ENCODE data around the gene KIF1B.

Gene KIF1B, protein sequence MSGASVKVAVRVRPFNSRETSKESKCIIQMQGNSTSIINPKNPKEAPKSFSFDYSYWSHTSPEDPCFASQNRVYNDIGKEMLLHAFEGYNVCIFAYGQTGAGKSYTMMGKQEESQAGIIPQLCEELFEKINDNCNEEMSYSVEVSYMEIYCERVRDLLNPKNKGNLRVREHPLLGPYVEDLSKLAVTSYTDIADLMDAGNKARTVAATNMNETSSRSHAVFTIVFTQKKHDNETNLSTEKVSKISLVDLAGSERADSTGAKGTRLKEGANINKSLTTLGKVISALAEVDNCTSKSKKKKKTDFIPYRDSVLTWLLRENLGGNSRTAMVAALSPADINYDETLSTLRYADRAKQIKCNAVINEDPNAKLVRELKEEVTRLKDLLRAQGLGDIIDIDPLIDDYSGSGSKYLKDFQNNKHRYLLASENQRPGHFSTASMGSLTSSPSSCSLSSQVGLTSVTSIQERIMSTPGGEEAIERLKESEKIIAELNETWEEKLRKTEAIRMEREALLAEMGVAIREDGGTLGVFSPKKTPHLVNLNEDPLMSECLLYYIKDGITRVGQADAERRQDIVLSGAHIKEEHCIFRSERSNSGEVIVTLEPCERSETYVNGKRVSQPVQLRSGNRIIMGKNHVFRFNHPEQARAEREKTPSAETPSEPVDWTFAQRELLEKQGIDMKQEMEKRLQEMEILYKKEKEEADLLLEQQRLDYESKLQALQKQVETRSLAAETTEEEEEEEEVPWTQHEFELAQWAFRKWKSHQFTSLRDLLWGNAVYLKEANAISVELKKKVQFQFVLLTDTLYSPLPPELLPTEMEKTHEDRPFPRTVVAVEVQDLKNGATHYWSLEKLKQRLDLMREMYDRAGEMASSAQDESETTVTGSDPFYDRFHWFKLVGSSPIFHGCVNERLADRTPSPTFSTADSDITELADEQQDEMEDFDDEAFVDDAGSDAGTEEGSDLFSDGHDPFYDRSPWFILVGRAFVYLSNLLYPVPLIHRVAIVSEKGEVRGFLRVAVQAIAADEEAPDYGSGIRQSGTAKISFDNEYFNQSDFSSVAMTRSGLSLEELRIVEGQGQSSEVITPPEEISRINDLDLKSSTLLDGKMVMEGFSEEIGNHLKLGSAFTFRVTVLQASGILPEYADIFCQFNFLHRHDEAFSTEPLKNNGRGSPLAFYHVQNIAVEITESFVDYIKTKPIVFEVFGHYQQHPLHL (N-terminal part only)

GRCh38 chr1:10209905-10210810 is at the start of gene KIF1B:
KIF1B (plus strand) TSS chr1:10210570; CDS start chr1:10232329, 21,759 bp downstream.
- peak within 1 kb of the TSS; percentile 84 for H3K27ac ChIP-seq
- peak; percentile 84 for DNase-seq (ENCODE audit: low read depth, low spot score)

DNA sequence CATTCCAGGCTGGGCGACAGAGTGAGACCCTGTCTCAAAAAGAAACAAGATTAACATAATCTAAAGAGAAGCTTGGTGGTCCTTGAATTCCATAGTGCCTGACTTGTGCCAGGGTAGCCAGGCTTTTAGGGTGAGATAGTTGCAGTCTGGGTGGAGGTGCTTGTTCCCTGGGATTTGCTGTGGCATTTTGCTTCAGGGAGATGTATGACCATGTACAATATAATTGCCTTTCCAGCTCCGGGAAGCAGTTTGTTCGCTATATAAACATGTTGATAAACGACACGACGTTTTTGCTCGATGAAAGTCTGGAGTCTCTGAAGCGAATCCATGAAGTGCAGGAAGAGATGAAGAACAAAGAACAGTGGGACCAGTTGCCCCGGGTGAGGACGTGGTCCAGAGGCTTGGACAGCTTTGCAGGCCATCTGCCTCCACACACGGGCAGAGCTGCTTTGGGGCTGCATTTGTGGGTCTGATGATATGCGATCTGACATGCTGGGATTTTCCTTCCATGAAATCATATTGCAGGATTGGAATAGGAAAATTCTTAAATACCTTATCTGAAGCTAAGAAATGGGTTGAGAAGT is 49.4 kb upstream of the KIF1B start:
- no peak overlapping the region for H3K27ac ChIP-seq
- DNase-seq (ENCODE audit: low read depth, low spot score), result no peak

GRCh38 chr1:10161541-10162290 is 48.7 kb upstream of the KIF1B start:
- no peak overlapping the region for H3K27ac ChIP-seq
- DNase-seq (ENCODE audit: low read depth, low spot score), result no peak

- no peak for DNase-seq (ENCODE audit: low read depth, low spot score)
- no peak overlapping the region for H3K27ac ChIP-seq
Observed at GRCh38 chr1:10168912-10169514, 41.4 kb upstream of the KIF1B start.

DNA sequence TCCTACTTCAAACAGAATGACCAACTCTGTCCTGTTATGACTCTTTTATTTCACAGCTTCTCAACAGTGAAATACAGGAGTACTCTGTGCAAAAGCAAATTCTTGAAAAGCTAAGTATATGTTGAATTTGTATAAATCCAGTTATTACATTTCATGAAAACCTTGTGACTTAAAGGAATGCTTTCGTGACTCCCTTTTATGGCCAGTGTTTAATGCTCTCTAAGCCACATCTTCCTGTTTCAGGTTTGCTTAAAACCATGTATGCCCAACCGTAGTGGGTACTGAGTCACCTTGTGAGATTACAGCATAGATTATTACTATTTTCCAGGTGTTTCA is 40.2 kb upstream of the KIF1B start:
- peak overlapping the region; percentile 47 for H3K27ac ChIP-seq
- peak; percentile 44 for DNase-seq (ENCODE audit: low read depth, low spot score)

GRCh38 chr1:10171105-10171767 is 39.1 kb upstream of the KIF1B start:
- DNase-seq (ENCODE audit: low read depth, low spot score), result no peak
- H3K27ac ChIP-seq, result peak overlapping the region; percentile 47

DNA sequence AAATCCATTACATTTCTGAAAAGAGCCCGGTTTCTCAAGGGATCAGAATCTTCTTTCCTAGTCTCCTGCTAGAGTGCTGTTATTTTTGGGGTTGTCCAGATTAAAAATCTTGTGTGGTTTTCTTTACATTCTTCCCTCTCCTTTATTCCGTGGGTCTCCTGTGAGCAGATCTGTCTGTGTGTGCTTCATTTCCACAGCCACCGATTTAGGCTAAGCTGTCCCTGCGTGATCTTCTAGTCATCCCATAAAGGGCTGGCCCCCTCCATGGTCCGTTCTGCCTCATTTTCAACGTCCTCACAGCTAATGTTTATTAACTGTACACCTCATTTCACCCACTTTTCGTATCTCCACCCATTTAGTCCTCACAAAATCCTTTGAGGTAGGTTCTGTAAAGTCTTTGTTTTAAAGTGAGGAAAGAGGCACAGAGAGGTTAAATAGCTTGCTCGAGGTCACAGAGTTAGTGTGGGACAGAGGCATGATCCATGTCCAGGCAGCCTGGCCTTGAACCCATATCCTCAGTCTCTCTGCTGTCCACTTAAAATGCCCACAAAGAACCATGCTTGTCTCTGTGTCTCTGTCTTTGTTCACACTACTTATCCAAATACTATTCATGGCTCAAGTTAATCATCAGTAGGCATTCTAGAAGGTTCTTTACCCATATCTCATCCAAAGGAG is 38.2 kb upstream of the KIF1B start:
- DNase-seq (ENCODE audit: low read depth, low spot score), result no peak
- H3K27ac ChIP-seq, result no peak overlapping the region

DNA sequence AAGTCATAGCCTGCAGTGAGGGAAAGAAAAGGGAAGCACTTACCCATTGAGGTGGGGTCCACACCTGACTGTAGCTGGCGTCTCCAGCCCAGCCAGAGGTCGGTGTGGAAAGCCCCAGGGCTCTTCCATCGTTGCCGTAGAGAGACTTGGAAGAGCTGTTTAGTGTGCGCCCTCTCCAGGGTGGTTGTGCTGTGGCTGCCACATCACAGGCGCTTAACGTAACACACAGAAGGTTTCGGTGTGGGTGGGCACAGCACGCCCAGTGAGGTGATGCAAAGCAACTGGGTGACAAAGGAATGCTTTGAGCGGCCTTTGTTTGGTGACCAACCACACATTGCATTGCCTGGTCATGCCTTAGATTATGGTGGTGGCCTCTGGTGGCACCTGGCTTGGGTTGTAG is 36.8 kb upstream of the KIF1B start:
- H3K27ac ChIP-seq, result no peak overlapping the region
- DNase-seq (ENCODE audit: low read depth, low spot score), result no peak

GRCh38 chr1:10177876-10178275 is 32.5 kb upstream of the KIF1B start:
- no peak overlapping the region for H3K27ac ChIP-seq
- no peak for DNase-seq (ENCODE audit: low read depth, low spot score)

- H3K27ac ChIP-seq, result no peak overlapping the region
- DNase-seq (ENCODE audit: low read depth, low spot score), result no peak
Observed at GRCh38 chr1:10178597-10179405, 31.6 kb upstream of the KIF1B start.

DNA sequence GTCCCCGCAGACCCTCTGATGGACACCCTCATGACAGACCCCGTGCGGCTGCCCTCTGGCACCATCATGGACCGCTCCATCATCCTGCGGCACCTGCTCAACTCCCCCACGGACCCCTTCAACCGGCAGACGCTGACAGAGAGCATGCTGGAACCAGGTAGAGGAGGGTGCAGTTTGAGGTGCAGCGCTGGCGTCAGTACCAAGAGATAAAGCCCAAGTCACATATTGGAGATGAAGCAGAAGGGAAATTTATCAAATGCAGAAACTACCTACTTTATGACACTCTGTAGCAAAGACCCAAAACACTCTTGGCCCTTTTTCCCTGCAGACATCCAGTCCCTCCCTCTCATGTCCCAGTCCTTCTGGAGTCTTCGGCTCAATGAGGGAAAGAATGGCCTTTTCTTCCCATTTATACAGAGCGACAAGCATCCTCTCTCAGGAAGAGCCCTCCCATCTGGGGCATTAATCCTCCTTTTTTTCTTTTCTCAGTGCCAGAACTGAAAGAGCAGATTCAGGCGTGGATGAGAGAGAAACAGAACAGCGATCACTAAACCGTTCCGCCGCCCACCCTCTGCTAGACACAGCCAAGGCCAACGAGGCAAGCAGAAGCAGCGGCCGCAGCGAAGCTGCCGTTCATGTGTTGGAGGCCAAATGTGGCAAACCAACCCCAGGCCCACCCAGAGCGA is 30.8 kb upstream of the KIF1B start:
- no peak overlapping the region for H3K27ac ChIP-seq
- DNase-seq (ENCODE audit: low read depth, low spot score), result no peak

DNA sequence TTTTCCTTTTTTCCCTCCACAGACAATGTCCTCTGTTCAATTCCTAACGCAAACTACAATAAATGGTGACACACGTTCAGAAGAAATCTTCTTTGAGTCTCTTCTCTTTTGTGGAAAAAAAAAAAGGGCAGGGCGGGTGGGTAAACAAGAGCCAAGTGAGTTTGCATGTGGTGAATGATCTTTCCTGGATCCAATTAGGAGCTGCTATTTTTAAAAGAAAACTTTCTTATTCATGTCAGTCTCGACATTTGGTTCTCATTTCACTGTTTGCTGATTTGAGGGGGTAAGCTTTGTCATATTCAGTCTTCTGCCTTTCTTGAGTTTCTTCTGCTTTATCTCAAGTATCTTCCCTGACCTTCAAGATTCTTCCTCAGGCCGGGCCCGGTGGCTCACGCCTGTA is 29.2 kb upstream of the KIF1B start:
- no peak for DNase-seq (ENCODE audit: low read depth, low spot score)
- no peak overlapping the region for H3K27ac ChIP-seq

DNA sequence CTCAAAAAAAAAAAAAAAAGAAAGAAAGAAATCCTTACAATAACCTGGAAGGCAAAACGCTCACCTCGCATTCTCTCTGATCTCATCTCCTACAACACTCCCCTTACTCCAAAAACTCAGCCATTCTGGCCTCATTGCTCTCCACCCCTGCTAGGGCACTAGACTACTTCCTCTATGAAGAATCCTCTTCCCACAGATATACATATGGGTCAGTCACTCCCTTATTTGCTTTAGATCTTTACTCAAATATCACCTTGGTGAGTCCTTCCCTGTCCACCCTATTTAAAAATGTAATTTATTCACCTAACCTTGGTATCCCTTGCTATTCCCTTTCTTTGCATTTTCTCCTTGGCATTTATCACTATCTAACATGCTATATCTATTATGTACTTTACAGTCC is 24.6 kb upstream of the KIF1B start:
- DNase-seq (ENCODE audit: low read depth, low spot score), result no peak
- H3K27ac ChIP-seq, result no peak overlapping the region

DNA sequence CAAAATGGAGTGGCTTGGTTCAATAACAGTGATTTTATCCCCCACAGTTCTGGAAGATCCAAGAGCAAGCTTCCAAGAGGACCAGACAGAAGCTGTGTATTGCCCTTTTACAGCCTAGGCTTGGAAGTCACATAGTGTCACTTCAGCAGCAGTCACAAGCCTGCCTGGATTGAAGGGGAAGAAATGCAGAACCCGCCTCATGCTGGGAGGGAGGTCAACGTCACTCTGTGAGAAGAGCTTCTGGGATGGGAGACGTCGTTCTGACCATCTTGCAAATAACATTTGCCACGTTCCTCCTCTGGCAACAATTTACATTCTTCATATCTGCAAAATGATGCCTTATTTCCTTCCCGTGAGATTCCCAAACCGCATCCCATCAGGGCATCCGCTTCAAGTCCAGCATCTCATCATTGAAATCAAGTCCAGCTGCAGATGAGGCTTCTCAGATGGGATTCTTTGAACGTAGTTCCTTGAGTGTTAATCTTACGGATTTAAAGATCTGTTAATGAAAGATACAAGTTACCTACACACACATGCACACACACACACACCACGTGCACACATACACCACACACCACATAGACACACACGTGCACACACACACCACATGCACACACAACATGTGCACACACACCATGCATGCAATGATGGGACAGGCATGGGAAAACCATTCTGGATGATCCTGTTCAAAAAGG is 23.9 kb upstream of the KIF1B start:
- no peak for DNase-seq (ENCODE audit: low read depth, low spot score)
- no peak overlapping the region for H3K27ac ChIP-seq

DNA sequence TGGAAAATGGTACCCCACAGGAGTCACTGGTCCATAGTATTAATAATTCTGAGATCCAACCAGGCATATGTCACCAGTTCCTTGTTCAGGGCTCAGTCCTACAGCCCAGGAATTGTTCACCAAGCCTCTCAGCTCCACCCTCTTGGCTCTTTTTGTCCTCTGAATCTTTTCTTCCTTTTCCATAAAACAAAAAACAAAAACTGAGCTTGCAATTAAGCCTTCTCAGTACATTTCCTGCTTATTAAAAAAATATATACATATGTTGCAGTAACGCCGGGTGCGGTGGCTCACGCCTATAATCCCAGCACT is 23.4 kb upstream of the KIF1B start:
- no peak overlapping the region for H3K27ac ChIP-seq
- no peak for DNase-seq (ENCODE audit: low read depth, low spot score)
